ENCODE measurements around the gene NPW.
A peak's percentile ranks its signal among the peaks of the same experiment; 100 is the strongest.

Gene NPW

DNA sequence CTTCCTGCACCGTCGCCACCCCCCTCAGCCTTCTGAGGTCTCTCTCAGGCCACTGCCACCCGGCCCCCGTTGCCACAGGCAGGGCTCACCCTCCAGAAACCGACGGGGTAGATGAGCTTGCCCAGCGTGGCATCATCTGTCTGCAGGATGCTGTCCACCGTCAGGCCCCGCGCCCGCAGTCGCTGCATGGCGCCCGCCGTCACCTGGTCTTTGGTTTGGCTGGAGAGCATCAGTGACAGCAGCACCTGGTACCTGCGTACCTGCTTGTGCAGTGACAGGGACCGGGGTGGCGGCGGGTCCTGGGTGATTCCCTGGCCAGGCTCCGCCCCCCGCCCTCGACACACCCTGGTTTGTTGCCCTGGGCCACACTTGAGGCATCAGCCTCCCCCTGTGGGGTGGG, 25.0 kb downstream of the NPW start:
- no peak overlapping the region for H3K4me3 ChIP-seq (ENCODE audit: low read depth, low read length)
- in situ Hi-C loops (cut with HindIII; ENCODE audit: low sequenced_read_pairs), result no loop called here
- no peak for DNase-seq (ENCODE audit: low read depth, low spot score)
- TF ChIP-seq CTCF (IDR thresholded peaks at IDR 0.05; ENCODE audit: low read depth, low read length), result no peak

GRCh38 chr16:2045965-2046892, 26.6 kb downstream of the NPW start:
- DNase-seq (ENCODE audit: low read depth, low spot score), result no peak
- no peak for TF ChIP-seq CTCF (IDR thresholded peaks at IDR 0.05; ENCODE audit: low read depth, low read length)
- no peak overlapping the region for H3K4me3 ChIP-seq (ENCODE audit: low read depth, low read length)
- in situ Hi-C loops (cut with HindIII; ENCODE audit: low sequenced_read_pairs), result no loop called here

DNA sequence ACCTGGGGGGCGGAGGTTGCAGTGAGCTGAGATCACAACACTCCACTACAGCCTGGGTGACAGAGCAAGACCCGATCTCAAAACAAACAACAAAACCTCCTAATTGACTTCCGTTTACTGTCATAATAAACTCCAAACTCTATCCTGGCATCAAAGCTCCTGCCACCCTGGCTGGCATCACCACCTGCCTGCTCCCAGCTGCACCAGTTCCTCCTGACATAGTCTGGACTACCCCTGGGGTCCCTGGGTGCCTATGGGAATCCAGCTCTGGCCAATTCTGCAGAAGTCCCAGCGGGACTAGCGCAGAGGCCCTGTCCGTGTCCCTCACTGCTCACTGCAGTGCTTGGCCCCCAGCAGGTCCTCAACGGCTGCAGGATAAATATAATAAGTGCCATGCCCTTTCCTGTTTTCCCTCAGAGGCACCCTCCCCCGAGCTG, 27.3 kb downstream of the NPW start:
- in situ Hi-C loops (cut with HindIII; ENCODE audit: low sequenced_read_pairs), result no loop called here
- no peak for DNase-seq (ENCODE audit: low read depth, low spot score)
- no peak for TF ChIP-seq CTCF (IDR thresholded peaks at IDR 0.05; ENCODE audit: low read depth, low read length)
- H3K4me3 ChIP-seq (ENCODE audit: low read depth, low read length), result peak overlapping the region; percentile 72

DNA sequence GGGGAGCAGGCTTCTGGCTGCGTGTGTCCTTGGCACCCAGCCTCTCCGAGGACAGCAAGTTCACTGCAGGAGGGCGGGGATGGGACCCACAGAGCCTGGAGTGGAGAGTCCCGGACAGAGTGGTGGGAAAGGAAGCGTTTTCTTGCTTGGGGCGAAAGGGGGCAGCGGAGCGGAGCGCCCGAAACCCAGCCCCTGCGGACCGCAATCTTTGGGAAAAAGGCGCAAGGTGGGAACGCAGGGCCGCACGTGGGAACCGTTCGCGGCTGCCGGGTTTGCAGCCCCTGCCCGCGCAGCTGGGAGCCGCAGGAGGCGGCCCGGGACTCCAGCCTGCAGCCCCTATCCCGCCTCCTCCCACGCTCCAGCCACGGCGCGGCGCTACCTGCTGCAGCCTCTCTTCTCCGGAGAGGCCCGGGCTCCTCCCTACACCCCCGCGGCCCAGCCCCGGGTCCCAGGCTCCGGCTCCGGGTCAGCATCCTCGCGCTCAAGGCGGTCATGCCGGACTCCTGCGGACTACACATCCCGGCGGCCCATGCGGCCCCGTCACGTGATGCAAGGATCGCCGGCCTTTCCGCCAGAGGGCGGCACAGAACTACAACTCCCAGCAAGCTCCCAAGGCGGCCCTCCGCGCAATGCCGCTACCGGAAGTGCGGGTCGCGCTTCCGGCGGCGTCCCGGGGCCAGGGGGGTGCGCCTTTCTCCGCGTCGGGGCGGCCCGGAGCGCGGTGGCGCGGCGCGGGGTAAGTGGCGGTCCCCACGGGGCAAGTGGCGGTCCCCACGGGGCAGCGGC, 27.9 kb downstream of the NPW start, which contains the start of the genes NTHL1 and TSC2:
TSS of gene NTHL1 (minus strand) at position 505 of the 786 bp plus-strand sequence. CDS start at position 494, 11 bp downstream.
TSS of gene TSC2 (plus strand) at position 656 of the 786 bp plus-strand sequence. CDS start 631 bp downstream, outside the sequence.
- in situ Hi-C loops (cut with HindIII; ENCODE audit: low sequenced_read_pairs), result no loop called here
- TF ChIP-seq CTCF (IDR thresholded peaks at IDR 0.05; ENCODE audit: low read depth, low read length), result peak; percentile 32
- peak within 1 kb of the TSS; percentile 72 for H3K4me3 ChIP-seq (ENCODE audit: low read depth, low read length)
- peak; percentile 96 for DNase-seq (ENCODE audit: low read depth, low spot score)

DNA sequence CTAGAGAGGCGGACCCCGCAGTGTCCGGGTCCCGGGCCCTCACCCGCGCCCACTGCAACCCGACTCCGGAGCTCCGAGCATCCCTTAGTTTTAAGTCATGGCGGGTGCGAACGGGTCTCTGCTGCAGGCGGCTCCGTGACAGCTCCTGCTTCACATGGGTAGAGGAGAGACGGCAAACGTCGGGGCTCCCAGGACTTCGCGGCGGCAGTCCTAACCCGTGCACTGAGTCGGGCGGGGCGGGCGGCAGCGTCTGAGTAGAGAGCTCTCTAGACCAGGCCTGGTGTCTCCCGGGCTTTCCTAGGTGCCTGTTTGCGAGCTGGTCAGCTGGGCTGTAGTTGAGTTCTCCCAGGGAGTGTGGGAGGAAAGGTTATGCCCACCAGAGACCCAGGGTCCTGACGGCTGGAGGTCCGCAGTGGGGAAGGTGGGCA, 28.5 kb downstream of the NPW start:
- no peak for TF ChIP-seq CTCF (IDR thresholded peaks at IDR 0.05; ENCODE audit: low read depth, low read length)
- in situ Hi-C loops (cut with HindIII; ENCODE audit: low sequenced_read_pairs), result no loop called here
- peak overlapping the region; percentile 72 for H3K4me3 ChIP-seq (ENCODE audit: low read depth, low read length)
- no peak for DNase-seq (ENCODE audit: low read depth, low spot score)

- in situ Hi-C loops (cut with HindIII; ENCODE audit: low sequenced_read_pairs), result no loop called here
- no peak for TF ChIP-seq CTCF (IDR thresholded peaks at IDR 0.05; ENCODE audit: low read depth, low read length)
- no peak for DNase-seq (ENCODE audit: low read depth, low spot score)
- H3K4me3 ChIP-seq (ENCODE audit: low read depth, low read length), result no peak overlapping the region
These were observed 33.6 kb downstream of the NPW start for GRCh38 chr16:2053211-2053610.
